Measurements from ENCODE around the gene SAP130.

SAP130 gene

DNA sequence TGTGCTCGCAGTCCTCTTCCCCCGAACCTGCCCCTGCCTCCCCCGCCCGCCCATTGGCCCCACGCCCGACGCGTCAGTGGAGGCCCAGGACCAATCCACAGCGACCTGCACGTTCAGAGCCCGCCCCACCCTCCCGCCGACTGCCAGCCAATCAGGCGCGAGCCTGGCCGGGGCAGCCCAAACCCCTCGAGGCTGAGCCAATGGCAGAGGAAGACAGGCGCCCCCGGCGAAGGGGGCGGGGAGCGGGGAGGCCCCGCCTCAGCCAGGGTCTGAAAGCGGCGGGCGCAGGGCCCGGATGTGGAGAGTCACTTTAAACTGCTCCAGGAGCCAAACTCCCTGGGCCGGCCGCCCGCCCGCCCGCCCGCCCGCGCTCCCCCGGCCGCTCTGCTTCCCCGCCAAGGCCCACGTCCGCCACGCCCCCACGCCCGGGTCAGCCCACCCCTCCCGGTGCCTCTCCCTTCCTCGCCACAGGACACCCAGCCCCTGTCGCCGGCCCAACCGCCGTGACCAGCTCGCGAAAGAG lies 520 bp downstream of the SAP130 start:
- H3K4me3 ChIP-seq (ENCODE audit: low read depth, low read length) = peak overlapping the region; percentile 90
- peak; percentile 97 for DNase-seq (ENCODE audit: low read depth)

DNA sequence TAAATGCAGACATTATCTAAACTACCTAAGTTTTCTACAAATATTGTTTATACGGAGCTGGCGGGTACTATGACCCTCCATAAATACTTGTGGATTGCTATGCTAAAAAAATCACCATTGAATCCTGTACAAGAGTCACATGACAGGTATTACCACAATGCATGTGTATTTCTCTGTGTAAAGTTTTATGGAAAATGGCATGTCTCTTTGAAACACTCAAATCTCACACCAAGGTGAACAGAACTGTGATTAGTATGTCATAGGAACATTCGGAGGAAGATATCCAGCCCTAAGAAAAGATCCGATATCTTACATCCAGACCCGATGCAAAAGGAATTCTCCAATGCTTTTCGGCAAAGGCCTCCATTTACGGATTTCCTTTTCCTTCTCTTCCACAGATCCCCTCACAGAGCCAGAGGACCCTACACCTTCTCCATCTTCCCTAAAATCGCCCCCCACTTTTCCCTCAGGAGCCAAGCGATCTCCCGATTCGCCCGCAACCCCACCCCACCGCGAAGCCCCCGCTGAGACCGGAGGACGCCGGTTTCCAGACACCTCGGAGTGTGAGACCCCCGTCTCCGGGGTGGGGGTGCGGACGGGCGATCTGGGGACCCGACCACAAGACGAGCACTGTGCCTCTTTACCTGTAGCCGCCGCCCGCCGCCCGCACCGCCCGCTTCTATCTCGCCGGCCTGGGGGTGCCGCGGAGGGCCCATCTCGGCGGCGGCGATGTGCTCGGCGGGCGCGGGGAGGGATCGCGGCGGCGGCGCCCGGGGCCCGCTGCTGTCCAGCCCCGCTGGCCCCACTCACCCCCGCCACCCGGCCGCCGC lies 1.2 kb downstream of the SAP130 start:
- H3K4me3 ChIP-seq (ENCODE audit: low read depth, low read length) = peak overlapping the region; percentile 90
- no peak for DNase-seq (ENCODE audit: low read depth)

DNA sequence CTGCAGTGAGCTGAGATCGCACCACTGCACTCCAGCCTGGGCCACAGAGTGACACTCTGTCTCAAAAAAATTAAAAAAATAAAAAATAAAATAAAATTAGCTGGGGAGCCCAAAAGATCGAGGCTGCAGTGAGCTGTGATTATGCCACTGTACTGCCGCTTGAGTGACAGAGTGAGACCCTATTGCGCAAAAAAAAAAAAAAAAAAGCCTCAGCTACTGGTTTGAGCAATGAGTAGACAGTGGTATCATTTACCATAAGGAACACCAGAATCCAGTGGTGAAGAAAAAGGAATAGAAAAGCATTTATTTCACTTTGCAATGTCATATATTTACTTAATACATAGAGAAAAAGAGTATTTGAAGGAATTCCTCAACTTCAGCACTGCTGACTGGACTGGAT lies 3.0 kb downstream of the SAP130 start:
- DNase-seq (ENCODE audit: low read depth) = no peak
- no peak overlapping the region for H3K4me3 ChIP-seq (ENCODE audit: low read depth, low read length)

DNA sequence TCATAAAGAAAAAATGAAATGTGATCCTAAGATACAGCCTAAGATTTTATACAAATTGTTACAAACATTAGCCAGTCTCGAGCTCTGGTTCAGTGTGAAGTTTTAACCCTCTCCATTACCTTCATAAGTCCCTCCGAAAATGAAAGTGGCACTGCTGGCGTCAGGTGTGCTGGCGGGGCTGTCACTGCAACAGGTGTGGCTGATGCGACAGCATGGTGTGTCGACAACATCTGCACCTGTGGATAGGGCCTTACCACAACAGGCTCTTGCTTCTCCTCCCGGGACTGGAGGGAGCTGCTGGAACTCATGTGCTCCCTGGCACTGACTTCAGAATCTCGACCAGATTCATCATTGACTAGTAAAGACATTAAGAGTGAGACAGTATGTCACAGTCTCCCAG lies 10.3 kb downstream of the SAP130 start:
- no peak overlapping the region for H3K4me3 ChIP-seq (ENCODE audit: low read depth, low read length)
- DNase-seq (ENCODE audit: low read depth) = no peak

DNA sequence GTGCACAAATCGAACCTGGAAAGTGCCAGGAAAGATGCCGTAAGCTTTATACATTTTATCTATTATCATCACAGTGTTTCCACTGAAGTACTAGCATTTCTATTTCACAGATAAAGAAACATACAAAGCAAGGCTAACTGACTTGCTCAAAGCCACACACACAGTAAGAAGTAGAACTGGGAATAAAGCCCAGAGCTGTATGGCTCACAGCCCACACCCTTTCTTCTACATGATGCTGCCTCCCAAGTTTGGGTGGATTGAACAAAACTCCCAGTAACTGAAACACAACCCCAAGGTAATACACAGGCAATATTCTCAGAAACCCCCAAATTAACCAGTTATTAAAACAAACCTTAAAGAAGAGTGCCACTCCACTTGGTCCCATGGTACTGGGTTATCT lies 11.2 kb downstream of the SAP130 start:
- H3K4me3 ChIP-seq (ENCODE audit: low read depth, low read length) = no peak overlapping the region
- DNase-seq (ENCODE audit: low read depth) = no peak

DNA sequence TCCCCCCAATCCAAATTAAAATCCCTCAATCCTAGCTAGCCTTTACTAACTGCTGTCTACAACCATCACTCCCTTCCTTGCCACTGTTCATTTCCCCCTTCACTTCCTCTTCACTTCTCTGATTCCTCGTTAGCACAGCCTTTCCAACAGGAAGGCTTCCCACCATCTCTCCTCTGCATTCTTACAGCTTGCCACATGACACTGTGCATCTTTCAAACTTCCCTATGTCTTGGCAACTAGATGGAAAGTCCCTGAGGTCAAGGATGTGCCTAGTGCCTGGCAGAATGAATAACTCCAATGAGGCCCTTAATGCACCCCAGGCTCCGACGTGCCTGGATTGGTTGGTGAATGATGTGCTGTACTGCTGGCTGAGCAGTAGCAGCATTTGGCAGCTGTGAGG lies 15.2 kb downstream of the SAP130 start:
- no peak for DNase-seq (ENCODE audit: low read depth)
- no peak overlapping the region for H3K4me3 ChIP-seq (ENCODE audit: low read depth, low read length)

DNA sequence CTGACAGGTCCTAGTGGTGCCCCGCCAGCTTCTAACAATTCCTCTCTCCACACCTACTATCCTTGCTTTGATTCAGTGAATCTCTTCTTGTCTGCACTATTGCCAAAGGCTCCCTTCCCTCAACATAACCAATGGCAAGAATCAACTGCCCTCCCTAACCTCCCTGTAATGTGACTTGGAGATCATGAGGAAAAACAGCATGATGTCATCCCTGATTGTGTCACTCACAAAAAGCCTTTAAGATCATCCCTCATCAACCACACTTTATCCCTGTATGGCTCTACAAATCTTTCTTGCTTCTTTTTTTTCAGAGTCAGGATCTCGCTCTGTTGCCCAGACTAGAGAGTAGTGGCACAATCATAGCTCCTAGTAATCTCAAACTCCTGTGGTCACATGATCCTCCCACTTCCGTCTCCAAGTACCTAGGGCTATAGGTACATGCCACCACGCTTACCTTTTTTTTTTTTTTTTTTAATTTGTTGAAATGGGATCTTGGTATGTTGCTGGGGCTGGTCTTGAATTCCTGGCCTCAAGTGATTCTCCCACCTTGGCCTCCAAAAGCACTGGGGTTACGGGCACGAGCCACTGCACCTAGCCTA lies 19.7 kb downstream of the SAP130 start:
- no peak overlapping the region for H3K4me3 ChIP-seq (ENCODE audit: low read depth, low read length)
- no peak for DNase-seq (ENCODE audit: low read depth)

DNA sequence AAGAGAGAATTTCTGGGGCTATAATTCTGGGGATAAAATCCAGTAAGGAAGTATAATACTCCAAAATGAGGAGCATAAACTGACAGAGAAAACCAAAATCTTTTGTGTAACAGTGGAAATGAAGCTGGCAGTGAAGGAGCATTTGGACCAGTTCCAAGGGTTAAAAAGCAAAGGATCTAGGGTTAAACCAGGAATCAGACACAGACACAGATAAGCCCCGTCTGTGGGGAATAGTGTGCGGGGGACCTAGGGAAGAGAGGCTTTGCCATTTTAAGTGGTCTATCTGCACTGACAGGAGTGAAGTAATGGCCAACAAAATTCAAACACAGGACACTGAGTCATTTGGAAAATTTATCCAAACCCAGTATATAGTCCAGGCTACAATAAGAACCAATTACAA lies 23.4 kb downstream of the SAP130 start:
- no peak for DNase-seq (ENCODE audit: low read depth)

DNA sequence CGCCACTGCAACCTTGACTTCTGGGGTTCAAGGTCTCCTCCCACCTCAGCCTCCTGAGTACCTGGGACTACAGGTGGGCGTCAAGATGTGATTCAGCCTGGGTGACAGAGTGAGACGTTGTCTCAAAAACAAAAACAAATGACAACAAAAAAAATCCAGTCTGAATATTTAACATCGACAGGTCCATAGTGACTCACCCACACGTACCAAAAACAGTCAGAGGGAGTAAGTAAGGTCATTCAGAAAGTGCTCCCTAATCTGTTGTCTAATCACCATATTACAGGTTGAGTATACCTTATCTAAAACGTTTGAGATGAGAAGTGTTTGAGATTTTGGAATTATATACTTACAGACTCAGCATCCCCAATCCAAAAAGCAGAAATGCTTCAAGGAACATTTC lies 24.4 kb downstream of the SAP130 start:
- DNase-seq (ENCODE audit: low read depth) = no peak
- no peak overlapping the region for H3K4me3 ChIP-seq (ENCODE audit: low read depth, low read length)

More for the DNA sequence above, 23.4 kb downstream of the SAP130 start:
- no peak overlapping the region for H3K4me3 ChIP-seq (ENCODE audit: low read depth, low read length)

DNA sequence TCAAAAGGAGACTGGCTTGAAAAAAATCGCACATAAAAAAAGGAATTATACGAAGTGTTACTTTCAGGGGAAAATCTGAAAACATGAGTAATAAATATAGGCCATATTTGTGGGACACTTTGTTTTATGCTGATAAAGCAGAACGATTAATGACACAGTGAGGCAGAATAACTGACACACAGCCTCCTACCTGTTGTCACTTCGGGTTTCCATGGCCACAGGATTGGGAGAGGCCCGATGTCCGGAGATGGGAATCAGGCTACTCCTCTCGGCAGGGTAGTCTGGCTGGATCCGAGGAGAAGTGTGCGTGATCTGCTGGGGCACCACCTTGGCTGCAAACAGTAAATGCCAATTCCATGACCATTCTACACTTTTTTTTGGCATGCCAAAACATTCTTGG lies 31.7 kb downstream of the SAP130 start:
- H3K4me3 ChIP-seq (ENCODE audit: low read depth, low read length) = no peak overlapping the region
- DNase-seq (ENCODE audit: low read depth) = no peak

DNA sequence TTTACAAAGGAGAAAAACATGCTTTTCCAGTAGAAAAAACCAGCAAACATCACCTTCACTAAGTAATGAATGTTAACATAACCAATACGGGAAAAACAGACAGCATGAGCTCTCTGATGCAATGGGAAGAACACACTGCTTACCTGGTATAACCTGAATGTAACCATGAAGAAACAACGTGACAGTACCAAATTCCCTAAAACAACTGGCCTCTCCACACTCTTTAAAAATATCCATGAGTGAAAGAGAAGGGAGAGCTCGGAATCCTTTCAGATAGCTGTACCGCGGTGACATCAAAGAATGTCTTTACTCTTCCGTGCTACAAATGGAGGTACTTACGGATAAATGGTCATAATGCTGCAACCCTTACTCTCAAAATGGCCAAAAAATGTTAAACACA lies 32.1 kb downstream of the SAP130 start:
- no peak overlapping the region for H3K4me3 ChIP-seq (ENCODE audit: low read depth, low read length)
- DNase-seq (ENCODE audit: low read depth) = no peak

DNA sequence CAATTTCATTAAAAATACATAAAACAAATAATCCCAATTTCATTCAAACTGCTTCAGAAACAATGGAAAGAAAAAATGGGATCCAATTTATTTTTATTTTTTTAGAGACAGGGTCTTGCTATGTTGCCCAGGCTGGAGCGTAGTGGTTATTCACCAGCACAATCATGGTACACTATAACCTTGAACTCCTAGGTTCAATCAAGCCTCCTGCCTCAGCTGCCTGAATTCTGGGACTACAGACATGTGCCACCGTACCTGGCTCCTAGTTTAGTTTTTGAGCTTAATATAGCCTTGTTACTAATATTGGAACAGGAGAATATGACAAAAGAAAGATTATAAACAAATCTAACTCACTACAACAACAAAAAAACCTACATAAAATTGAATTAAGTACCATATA lies 34.2 kb downstream of the SAP130 start:
- no peak overlapping the region for H3K4me3 ChIP-seq (ENCODE audit: low read depth, low read length)
- DNase-seq (ENCODE audit: low read depth) = no peak

DNA sequence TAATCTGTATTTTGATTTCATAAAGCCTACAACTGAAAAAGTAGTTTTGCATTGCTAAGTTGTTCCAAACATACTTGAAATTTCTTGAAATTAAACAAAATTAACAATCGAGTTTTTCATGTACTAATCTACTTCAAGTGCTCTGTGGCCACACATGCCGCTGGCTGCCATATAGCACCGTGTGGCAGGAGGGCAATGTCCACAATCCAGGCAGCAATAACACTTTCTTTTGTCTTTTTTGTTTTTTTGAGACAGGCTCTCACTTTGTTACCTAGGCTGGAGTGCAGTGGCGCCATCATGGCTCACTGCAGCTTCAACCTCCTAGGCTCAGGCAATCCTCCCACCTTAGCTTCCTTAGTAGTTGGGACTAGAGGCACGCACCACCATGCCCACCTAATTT lies 36.1 kb downstream of the SAP130 start:
- no peak for DNase-seq (ENCODE audit: low read depth)
- no peak overlapping the region for H3K4me3 ChIP-seq (ENCODE audit: low read depth, low read length)

DNA sequence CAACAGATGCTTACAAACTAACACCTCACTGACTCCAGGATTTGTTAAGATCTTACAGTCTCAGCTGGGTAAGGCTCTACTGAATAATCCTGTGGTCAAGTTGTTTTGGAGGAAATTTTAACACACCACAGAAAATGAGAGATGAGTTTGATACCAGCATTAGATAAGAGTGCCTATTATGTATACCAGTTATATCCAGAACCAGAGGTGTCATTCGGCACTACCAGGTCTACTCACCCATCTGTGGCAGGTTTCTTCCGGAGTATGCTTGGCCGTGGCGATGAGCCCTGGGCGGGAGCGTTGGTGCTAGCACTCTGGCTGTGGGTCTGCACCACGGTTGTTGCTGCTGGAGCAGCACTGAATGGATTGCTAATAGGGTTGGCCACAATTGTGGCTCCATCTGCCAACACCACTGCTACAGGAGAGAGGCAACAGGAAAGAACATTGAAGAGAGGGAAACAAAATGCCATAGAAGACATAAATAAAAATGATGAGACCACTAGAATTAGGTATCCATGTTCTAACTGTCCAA lies 41.2 kb downstream of the SAP130 start:
- H3K4me3 ChIP-seq (ENCODE audit: low read depth, low read length) = no peak overlapping the region
- no peak for DNase-seq (ENCODE audit: low read depth)

DNA sequence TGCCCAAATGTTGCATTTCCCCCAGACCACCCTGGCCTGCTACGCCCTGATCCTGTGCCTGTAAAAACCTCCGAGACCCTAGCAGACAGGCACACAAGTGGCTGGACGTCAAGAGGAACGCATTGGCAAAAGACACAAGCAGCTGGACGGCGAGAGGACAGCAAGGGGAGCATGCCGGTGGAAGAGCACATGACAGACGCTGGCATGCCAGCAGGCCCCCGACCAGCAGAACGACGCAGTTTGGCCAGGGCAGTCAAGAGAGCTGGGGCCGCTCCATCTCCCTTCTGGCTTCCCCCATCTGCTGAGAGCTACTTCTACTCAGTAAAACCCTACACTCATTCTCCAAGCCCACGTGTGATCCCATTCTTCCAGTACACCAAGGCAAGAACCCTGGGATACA lies 42.1 kb downstream of the SAP130 start:
- H3K4me3 ChIP-seq (ENCODE audit: low read depth, low read length) = no peak overlapping the region
- DNase-seq (ENCODE audit: low read depth) = no peak

DNA sequence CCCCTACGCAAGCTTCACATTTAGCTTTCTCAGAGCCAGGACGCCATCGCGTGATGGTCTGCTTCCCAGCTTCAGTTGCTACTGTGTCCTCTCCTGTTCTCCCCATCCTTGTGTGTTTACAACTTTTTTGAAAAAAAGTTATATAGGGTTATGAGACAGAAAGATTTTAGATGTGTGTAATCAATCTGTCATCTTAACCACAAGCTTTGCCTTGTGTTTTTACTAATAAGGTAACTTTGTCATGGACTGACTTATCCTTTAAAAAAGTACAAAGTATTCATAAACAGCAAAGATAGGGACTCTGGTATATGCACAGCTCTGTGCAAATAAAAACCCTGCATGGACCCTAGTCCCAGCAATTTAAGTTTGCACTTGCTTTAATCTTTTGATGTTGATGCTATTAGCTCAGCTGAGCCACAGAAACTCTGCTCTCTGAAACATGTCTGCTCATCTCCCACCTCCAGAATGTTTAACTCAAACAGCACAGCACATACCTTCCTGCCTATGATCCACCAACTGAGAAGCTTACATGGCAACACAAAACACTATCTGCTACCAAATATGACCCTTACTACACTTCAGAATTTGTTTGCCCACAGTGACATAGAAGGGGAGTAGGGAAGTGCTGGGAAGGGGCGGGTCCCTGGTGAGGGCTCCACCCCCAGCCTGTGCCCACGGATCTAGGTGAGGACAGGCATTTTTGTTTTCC lies 42.7 kb downstream of the SAP130 start:
- DNase-seq (ENCODE audit: low read depth) = no peak

DNA sequence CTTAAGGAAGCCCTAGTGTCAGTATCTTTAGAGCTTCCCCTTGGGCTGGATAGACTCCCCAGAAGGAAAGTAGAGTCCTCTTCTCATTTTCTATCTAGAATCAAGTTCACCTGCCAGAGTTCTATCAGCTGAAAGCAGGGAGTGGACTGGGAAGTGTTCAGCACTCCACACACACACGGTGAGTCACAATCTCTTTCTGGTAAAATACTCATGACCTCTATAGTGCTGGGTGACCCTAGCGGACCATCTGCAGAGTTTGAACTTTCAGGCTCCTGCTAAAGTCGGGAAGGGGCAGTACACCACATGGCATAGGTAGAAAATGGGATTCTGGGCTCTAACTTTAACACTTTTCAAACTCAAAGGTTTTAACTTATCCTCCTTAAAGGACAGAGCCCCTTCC lies 43.3 kb downstream of the SAP130 start:
- DNase-seq (ENCODE audit: low read depth) = no peak
- H3K4me3 ChIP-seq (ENCODE audit: low read depth, low read length) = no peak overlapping the region

More for the DNA sequence above, 42.7 kb downstream of the SAP130 start:
- H3K4me3 ChIP-seq (ENCODE audit: low read depth, low read length) = no peak overlapping the region

DNA sequence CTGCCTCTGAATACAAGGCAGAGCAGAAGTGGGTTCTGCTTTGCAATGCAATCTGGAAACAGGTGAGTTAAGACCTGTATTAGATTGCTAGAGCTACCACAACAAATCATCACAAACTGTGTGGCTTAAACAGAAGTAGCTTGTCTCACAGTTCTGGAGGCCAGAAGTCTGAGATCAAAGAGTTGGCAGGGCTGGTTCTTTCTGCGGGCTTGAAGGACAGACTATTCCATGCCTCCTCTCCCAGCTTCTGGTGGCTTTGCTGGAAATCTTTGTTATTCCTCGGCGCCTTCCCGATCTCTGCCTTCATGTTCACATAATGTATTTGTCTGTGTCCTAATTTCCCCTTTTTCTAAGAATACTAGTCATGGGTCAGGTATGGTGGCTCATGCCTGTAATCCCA lies 58.4 kb downstream of the SAP130 start:
- no peak for DNase-seq (ENCODE audit: low read depth)
- no peak overlapping the region for H3K4me3 ChIP-seq (ENCODE audit: low read depth, low read length)

DNA sequence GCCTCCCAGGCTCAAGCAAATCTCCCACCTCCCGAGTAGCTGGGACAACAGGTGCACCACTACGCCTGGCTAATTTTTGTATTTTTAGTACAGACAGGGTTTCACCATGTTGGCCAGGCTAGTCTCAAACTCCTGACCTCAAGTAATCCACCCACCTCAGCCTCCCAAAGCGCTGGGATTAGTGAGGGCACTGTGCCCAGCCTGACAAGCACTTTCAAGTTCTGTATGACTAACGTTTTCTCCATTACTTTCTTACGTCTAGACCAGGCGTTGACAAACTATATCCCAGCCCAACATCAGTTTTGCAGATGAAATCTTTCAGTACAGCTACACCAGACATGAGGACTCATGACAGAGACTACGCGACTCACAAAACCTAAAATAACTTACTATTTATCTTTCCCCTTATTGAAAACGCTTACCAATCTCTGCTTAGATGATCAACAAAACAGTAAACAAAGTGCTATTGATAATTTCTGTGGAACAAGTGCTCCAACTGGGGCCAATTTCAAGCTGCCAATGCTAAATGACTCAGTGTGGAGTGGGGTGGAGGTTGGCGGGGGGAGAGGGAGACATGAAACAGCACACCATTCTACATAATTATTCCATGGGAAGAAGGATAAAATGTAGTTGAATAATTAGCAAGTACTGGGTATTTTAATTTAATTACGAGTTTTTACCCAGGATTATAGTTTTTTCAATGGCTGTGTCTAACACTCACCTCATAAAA lies 59.1 kb downstream of the SAP130 start:
- no peak for DNase-seq (ENCODE audit: low read depth)
- H3K4me3 ChIP-seq (ENCODE audit: low read depth, low read length) = no peak overlapping the region

DNA sequence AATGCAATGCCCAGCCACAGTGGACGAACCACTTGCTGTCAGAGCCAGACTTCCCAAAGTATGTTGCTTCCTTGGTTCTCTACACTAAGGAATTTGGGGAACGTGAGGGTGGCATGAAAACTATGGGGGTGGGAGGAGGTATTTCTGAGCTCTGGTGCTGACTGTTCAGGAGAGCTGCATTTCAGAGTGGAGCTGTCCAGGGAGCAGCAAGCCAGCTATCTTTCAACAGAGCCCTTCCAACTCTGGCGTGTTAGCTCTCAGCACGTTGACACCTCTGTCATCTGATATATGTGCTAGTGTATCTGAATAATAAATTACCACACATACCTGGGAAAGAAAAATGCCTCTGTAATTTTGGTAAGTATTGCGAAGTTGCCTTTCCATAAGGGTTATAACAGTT lies 66.1 kb downstream of the SAP130 start:
- H3K4me3 ChIP-seq (ENCODE audit: low read depth, low read length) = no peak overlapping the region

More for the DNA sequence above, 66.1 kb downstream of the SAP130 start:
- DNase-seq (ENCODE audit: low read depth) = no peak

Measured in skeletal muscle cell (primary cell).